ENCODE measurements around the gene FRS2. TPM values are rescaled to one million over a fixed set of nuclear protein-coding genes. Genes with fewer than 3 reads are reported as not detected.

FRS2 gene
- total RNA-seq, 1 experiment from 2014 or later, result 33.7 TPM

DNA sequence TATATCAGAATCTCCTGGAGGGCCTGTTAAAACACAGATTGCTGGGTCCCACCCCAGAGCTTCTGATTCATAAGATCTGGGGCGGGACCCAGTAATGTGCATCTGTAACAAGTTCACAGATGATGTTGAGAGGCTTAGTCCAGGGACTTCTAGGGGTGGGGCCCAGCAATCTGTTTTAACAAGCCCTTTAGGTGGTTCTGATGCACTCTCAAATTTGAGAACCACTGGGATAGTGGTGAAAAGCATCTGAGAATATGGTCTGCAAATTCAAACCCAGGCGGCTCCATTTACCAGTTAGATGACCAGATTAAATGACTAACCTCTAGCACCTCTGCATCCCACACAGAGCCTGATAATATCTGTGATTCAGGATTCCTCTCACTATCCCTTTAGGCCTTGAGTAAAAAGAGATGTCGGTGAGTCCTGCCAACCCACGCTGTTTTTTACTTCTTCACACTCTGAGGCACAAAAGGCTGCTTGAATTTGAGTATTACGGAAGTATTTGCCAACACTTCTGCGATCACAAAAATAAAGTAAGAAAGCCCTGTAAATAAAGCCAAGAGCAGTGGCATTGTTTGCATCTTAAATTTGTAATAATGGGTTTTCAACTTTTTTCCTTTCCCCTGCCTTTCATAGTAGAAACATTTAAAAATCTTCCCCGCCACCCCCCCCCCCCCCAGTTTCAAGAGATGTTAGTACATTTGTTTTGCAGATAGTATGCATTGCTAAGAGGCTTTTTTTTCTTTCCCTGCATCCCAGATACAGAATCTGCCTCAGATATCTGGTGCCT lies 1.8 kb upstream of the FRS2 start:
- Histone ChIP-seq H3K4me2 (ENCODE audit: insufficient read depth, insufficient read length, low read length) (no peak overlapping the region), H3K79me2 (ENCODE audit: insufficient read depth, low read length) (peaks cover 22% of the 10 kb centered on the region), H3K56ac (ENCODE audit: insufficient read length, low read depth, low read length) (no peak overlapping the region), H2BK120ac (ENCODE audit: low read depth, low read length, poor library complexity, severe bottlenecking) (no peak overlapping the region), H2AFZ (ENCODE audit: low read length) (peak overlapping the region; percentile 27), H2BK15ac (ENCODE audit: low read depth, low read length) (no peak overlapping the region), H4K91ac (ENCODE audit: insufficient read length, low read depth, low read length) (no peak overlapping the region), H3K4me1 (ENCODE audit: insufficient read depth, low read length) (0 out of 2 replicates have a peak, but pooled peaks cover 4% of the 10 kb centered on the region), H3K9ac (ENCODE audit: extremely low read depth, insufficient read length, low read length) (no peak overlapping the region), H2BK5ac (ENCODE audit: insufficient read length, low read length) (no peak overlapping the region), H2BK20ac (ENCODE audit: low read depth, low read length, poor library complexity, severe bottlenecking) (no peak overlapping the region), H4K8ac (replicated peaks; ENCODE audit: insufficient read length, low read depth, low read length) (no peak overlapping the region), H2AK5ac (ENCODE audit: insufficient read length, low read length) (no peak overlapping the region), H3K79me1 (ENCODE audit: insufficient read depth, low read depth, low read length, poor library complexity, severe bottlenecking) (peaks cover 4% of the 10 kb centered on the region), H3K4ac (ENCODE audit: low read depth, low read length) (no peak overlapping the region), H3K23me2 (ENCODE audit: insufficient read length, low read depth, low read length, poor library complexity, severe bottlenecking) (peaks cover 4% of the 10 kb centered on the region), H4K20me1 (ENCODE audit: control insufficient read depth, insufficient read depth, insufficient read length) (no peaks in the 10 kb centered on the region), H3K27me3 (ENCODE audit: insufficient read depth, low read length) (no peaks in the 10 kb centered on the region), H3K14ac (ENCODE audit: insufficient read depth, low read length) (no peak overlapping the region), H2BK12ac (ENCODE audit: insufficient read length, low read depth, low read length) (no peak overlapping the region), H3T11ph (ENCODE audit: low read length) (no peak overlapping the region), H3K18ac (ENCODE audit: insufficient read length, low read depth, low read length) (no peak overlapping the region), H3K9me3 (ENCODE audit: control insufficient read depth, low read depth, low read length) (no peaks in the 10 kb centered on the region), H3K27ac (ENCODE audit: insufficient read length, low read depth, low read length) (no peak overlapping the region), H3K23ac (ENCODE audit: insufficient read length, low read depth, low read length) (no peak overlapping the region), H4K5ac (ENCODE audit: insufficient read length, low read depth, low read length) (no peak overlapping the region)
- Mint-ChIP-seq H3K27ac (peak overlapping the region in 2 of 3 experiments; percentile 72 to 75; a peak in 4 of 7 replicates), H3K27me3 (ENCODE audit: low read depth) (no peaks in the 10 kb centered on the region), H3K36me3 (ENCODE audit: insufficient read depth in 1 of 3, low read depth in 3 of 3) (no peaks in the 10 kb centered on the region; a peak in 2 of 7 replicates), H3K9me3 (no peaks in the 10 kb centered on the region), H3K4me1 (peaks cover 50 to 62% of the 10 kb centered on the region in 2 experiments), H3K4me3 (peak overlapping the region in 1 of 2 experiments; percentile 11; a peak in 1 of 5 replicates)
- TF ChIP-seq, protein P1, sequence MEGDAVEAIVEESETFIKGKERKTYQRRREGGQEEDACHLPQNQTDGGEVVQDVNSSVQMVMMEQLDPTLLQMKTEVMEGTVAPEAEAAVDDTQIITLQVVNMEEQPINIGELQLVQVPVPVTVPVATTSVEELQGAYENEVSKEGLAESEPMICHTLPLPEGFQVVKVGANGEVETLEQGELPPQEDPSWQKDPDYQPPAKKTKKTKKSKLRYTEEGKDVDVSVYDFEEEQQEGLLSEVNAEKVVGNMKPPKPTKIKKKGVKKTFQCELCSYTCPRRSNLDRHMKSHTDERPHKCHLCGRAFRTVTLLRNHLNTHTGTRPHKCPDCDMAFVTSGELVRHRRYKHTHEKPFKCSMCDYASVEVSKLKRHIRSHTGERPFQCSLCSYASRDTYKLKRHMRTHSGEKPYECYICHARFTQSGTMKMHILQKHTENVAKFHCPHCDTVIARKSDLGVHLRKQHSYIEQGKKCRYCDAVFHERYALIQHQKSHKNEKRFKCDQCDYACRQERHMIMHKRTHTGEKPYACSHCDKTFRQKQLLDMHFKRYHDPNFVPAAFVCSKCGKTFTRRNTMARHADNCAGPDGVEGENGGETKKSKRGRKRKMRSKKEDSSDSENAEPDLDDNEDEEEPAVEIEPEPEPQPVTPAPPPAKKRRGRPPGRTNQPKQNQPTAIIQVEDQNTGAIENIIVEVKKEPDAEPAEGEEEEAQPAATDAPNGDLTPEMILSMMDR (conservative IDR thresholded peaks at IDR 0.05), result no peak
- no CpG with 5 or more reads among the region's 7 CpGs for whole genome bisulfite sequencing (ENCODE audit: extremely low coverage, insufficient read length, low lambda C conversion rate)
- no peak for DNase-seq
